ENCODE data around the gene MRPL21.

- TF ChIP-seq CTCF (IDR thresholded peaks at IDR 0.05) = no peak
- TF ChIP-seq POLR2A (IDR thresholded peaks at IDR 0.05) = no peak
- TF ChIP-seq POLR2AphosphoS5 (IDR thresholded peaks at IDR 0.05) = no peak
- no peak for TF ChIP-seq EP300 (IDR thresholded peaks at IDR 0.05; ENCODE audit: low read depth)
Measured at GRCh38 chr11:68872216-68873003, 31.2 kb downstream of the MRPL21 start.
